Measurements from ENCODE around the gene LRRK1. TPM values are rescaled to one million over a fixed set of nuclear protein-coding genes. Genes with fewer than 3 reads are reported as not detected.

The LRRK1 gene
- total and polyA plus RNA-seq, 2 of the 4 experiments (the other 2 are of a cell fraction): 3.0 to 5.8 TPM

DNA sequence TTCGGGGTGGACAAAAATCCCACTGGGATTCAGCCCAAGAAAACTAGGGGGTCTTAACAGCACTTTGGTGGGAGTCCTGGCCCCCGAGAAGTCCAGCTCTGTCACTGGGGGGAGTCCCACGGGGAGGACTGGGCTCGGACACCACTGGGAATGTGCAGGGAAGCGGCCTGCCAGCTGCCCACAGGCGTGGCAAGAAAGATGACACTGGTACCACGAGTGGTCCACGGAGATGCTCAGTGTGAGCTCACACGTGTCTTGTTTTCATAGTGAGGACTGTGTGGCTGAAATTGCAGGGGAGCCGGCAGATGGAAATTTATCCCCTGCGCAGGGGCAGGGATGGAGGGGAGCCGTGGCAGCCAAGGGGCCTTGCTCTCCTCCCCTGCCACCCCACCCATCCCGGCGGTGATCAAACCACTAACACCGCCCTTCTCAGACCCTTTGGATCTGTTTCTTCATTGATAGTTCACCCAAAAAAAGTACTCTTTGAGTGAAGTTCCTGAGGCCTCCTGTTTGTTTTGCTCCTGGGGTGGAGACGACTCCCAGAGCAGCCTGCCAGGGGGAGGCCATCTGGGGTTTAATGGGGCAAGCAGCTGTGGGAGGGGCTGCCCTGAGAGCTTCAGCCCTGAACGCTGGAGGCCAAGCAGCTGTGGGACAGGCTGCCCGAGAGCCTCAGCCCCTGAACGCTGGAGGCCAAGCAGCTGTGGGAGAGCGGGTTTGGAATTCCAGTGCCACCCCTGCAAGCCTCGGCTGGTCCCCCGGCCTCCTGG lies 130.9 kb downstream of the LRRK1 start:
- no peak for ATAC-seq (ENCODE audit: low read depth)
- no peak overlapping the region for H2AK9ac ChIP-seq (replicated peaks; ENCODE audit: low read depth, low read length, poor library complexity)
- no peak overlapping the region for H3K23ac ChIP-seq (ENCODE audit: low read depth, low read length)
- in situ Hi-C loops (cut with MboI; ENCODE audit: low sequenced_read_pairs) (no loop called here), dilution Hi-C loops (cut with HindIII; ENCODE audit: low sequenced_read_pairs, unreplicated experiment) (no loop called here), intact Hi-C loops (cut with micrococcal nuclease) (no loop called here)
- H3K79me1 ChIP-seq (ENCODE audit: low read depth in 1 of 2, low read length in 2 of 2): no peaks in the 10 kb centered on the region
- no peak overlapping the region for H2AFZ ChIP-seq (replicated peaks; ENCODE audit: low read length, poor library complexity)
- H3K9me3 ChIP-seq (ENCODE audit: control insufficient read depth, insufficient read depth, low read length): no peaks in the 10 kb centered on the region
- peaks cover 7% of the 10 kb centered on the region; the same call in 1 of the 2 replicates for H3K4me1 ChIP-seq (ENCODE audit: control insufficient read depth, insufficient read depth, low read length)
- H3K18ac ChIP-seq (ENCODE audit: low read depth, low read length): no peak overlapping the region
- no peak overlapping the region for H2BK120ac ChIP-seq (ENCODE audit: low read depth, low read length)
- TF ChIP-seq POLR2A (IDR thresholded peaks at IDR 0.05; ENCODE audit: low read depth, low read length) (no peak), MAZ (IDR thresholded peaks at IDR 0.05; ENCODE audit: borderline replicate concordance, low read depth, low read length) (no peak), MAFK (IDR thresholded peaks at IDR 0.05; ENCODE audit: low read depth, low read length) (no peak), RAD21 (IDR thresholded peaks at IDR 0.05; ENCODE audit: low read length) (no peak), MXI1 (IDR thresholded peaks at IDR 0.05; ENCODE audit: borderline replicate concordance, low read depth, low read length) (no peak), CHD1 (IDR thresholded peaks at IDR 0.05; ENCODE audit: low read depth, low read length) (no peak), FOS (IDR thresholded peaks at IDR 0.05; ENCODE audit: low read depth, low read length) (no peak), NFE2L2 (IDR thresholded peaks at IDR 0.05; ENCODE audit: low read depth, low read length) (no peak), BHLHE40 (IDR thresholded peaks at IDR 0.05; ENCODE audit: low read depth, low read length) (no peak)
- TF ChIP-seq, protein P1, sequence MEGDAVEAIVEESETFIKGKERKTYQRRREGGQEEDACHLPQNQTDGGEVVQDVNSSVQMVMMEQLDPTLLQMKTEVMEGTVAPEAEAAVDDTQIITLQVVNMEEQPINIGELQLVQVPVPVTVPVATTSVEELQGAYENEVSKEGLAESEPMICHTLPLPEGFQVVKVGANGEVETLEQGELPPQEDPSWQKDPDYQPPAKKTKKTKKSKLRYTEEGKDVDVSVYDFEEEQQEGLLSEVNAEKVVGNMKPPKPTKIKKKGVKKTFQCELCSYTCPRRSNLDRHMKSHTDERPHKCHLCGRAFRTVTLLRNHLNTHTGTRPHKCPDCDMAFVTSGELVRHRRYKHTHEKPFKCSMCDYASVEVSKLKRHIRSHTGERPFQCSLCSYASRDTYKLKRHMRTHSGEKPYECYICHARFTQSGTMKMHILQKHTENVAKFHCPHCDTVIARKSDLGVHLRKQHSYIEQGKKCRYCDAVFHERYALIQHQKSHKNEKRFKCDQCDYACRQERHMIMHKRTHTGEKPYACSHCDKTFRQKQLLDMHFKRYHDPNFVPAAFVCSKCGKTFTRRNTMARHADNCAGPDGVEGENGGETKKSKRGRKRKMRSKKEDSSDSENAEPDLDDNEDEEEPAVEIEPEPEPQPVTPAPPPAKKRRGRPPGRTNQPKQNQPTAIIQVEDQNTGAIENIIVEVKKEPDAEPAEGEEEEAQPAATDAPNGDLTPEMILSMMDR (conservative IDR thresholded peaks at IDR 0.05; ENCODE audit: low read depth, low read length): no peak
- TF ChIP-seq, protein P2, sequence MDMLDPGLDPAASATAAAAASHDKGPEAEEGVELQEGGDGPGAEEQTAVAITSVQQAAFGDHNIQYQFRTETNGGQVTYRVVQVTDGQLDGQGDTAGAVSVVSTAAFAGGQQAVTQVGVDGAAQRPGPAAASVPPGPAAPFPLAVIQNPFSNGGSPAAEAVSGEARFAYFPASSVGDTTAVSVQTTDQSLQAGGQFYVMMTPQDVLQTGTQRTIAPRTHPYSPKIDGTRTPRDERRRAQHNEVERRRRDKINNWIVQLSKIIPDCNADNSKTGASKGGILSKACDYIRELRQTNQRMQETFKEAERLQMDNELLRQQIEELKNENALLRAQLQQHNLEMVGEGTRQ (IDR thresholded peaks at IDR 0.05; ENCODE audit: low read depth, low read length): no peak
- TF ChIP-seq, protein P3, sequence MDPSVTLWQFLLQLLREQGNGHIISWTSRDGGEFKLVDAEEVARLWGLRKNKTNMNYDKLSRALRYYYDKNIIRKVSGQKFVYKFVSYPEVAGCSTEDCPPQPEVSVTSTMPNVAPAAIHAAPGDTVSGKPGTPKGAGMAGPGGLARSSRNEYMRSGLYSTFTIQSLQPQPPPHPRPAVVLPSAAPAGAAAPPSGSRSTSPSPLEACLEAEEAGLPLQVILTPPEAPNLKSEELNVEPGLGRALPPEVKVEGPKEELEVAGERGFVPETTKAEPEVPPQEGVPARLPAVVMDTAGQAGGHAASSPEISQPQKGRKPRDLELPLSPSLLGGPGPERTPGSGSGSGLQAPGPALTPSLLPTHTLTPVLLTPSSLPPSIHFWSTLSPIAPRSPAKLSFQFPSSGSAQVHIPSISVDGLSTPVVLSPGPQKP (IDR thresholded peaks at IDR 0.05; ENCODE audit: borderline replicate concordance, low read depth, low read length): no peak
- H3K9me1 ChIP-seq (ENCODE audit: insufficient read depth, low read length): no peaks in the 10 kb centered on the region; the same call in 1 of the 2 replicates
- H4K91ac ChIP-seq (ENCODE audit: insufficient read depth, low read depth, low read length): no peak overlapping the region
- ChIA-PET POLR2A (ENCODE audit: unreplicated experiment) (no interaction called here), CTCF (no interaction called here)
- no peaks in the 10 kb centered on the region for H4K20me1 ChIP-seq (ENCODE audit: insufficient read depth, low read length)
- H4K8ac ChIP-seq (ENCODE audit: low read depth in 2 of 2, low read length in 2 of 2): no peak overlapping the region
- WGBS, 2 experiments (ENCODE audit: extremely low coverage in 2 of 2, insufficient read length in 1 of 2): 70% methylated on average over 12 of the region's 22 CpGs; no CpG with 5 or more reads in 1 of the 2 experiments
- H3K56ac ChIP-seq (ENCODE audit: extremely low read depth, insufficient read depth, low read length): no peak overlapping the region
- no peak overlapping the region for H2BK20ac ChIP-seq (ENCODE audit: low read depth, low read length)
- no peak overlapping the region for H3K4me2 ChIP-seq (ENCODE audit: low read depth, low read length)
- H4K5ac ChIP-seq (ENCODE audit: low read depth, low read length): no peak overlapping the region
- H2BK5ac ChIP-seq (ENCODE audit: low read depth, low read length, poor library complexity, severe bottlenecking): no peak overlapping the region
- no peak overlapping the region for H3K9ac ChIP-seq (ENCODE audit: low read depth, low read length)
- no peak overlapping the region for H2BK15ac ChIP-seq (ENCODE audit: low read depth, low read length)
- no peaks in the 10 kb centered on the region for H3K27me3 ChIP-seq (ENCODE audit: control insufficient read depth, insufficient read depth, low read length)
- no TSS peak for BruUV-seq (replicated peaks)
- H3K27ac ChIP-seq (ENCODE audit: insufficient read depth, low read length): no peak overlapping the region
- DNase-seq: no peak
- H2AK5ac ChIP-seq (ENCODE audit: low read depth, low read length): no peak overlapping the region
- no peak overlapping the region for H3K14ac ChIP-seq (replicated peaks; ENCODE audit: low read depth, low read length)
- no peak overlapping the region for H3K4ac ChIP-seq (ENCODE audit: low read depth, low read length)
- H3K36me3 ChIP-seq (ENCODE audit: control insufficient read depth, insufficient read depth, low read length): peaks cover 35% of the 10 kb centered on the region
- H3K4me3 ChIP-seq (ENCODE audit: insufficient read depth, low read depth, low read length): no peak overlapping the region
